A549 (cell line): ENCODE measurements around the gene RMRP. TPM values are rescaled to one million over a fixed set of nuclear protein-coding genes. Genes with fewer than 3 reads are reported as not detected.

Experiments used
- ATAC-seq, 2 experiments: fragments of 200-7000 bp in 1 of 2; fragments of >200 bp in 1 of 2; cut with Nextera tagmentation in 1 of 2; cut with Tn5 transposase in 1 of 2; 3 replicates each; pipeline versions ENCODE4 v1.8.0 to v1.9.1; 2018 to 2020; ENCODE audit warnings: mild to moderate bottlenecking in 1 of 2, moderate library complexity in 1 of 2
- CTCF ChIA-PET: fragments of 300-600 bp; sonication (Branson Sonifier 250); formaldehyde crosslinking; extraction: SDS; loops from one replicate; lab custom pipeline; 2021; ENCODE audit warnings: antibody characterized with exemption, inconsistent platforms; lab: Yijun Ruan, JAX
- POLR2A ChIA-PET: fragments of 350-600 bp; formaldehyde crosslinking; extraction: SDS; loops from one replicate; lab custom pipeline; 2021; ENCODE audit warnings: antibody characterized with exemption, inconsistent platforms; lab: Yijun Ruan, JAX
- DNase-seq, 2 experiments: peaks; one replicate each; pipeline versions ENCODE4 v3.0.0 to v3.0.0-alpha.2; 2011 to 2016; ENCODE audit warnings: low read depth in 1 of 2, low spot score in 1 of 2
- FAIRE-seq: peaks from 2 replicates; lab custom pipeline; 2011; peaks lifted over from hg19 to GRCh38; lab: Jason Lieb, UNC
- H3K27ac ChIP-seq, 2 experiments: fragments of >200 bp; sonication (Bioruptor Twin); formaldehyde crosslinking; 3 replicates each; pipeline ENCODE4 v1.5.1; 2016 to 2017
- H3K4me1 ChIP-seq: fragments of >200 bp; sonication (Bioruptor Twin); formaldehyde crosslinking; 3 replicates; pipeline ENCODE4 v1.6.1; 2016
- H3K4me2 ChIP-seq: fragments of >200 bp; sonication (Bioruptor Twin); formaldehyde crosslinking; 3 replicates; pipeline ENCODE4 v1.6.1; 2016
- H3K4me3 ChIP-seq: fragments of >200 bp; sonication (Bioruptor Twin); formaldehyde crosslinking; 3 replicates; pipeline ENCODE4 v1.5.1; 2016
- H3K9me3 ChIP-seq: fragments of >200 bp; sonication (Bioruptor Twin); formaldehyde crosslinking; 3 replicates; pipeline ENCODE4 v1.6.1; 2016
- ATOH8 ChIP-seq: fragments of 250-450 bp; sonication (Bioruptor Pico); IDR thresholded peaks from 2 replicates; pipeline ENCODE4 v1.5.0; 2020; ENCODE audit warnings: low read depth, mild to moderate bottlenecking, moderate library complexity
- BCL3 ChIP-seq: fragments of >200 bp; sonication (Bioruptor Twin); formaldehyde crosslinking; IDR thresholded peaks from 3 replicates; pipeline ENCODE4 v1.6.1; 2016
- CBX8 ChIP-seq: fragments of 200-600 bp; sonication (generic); IDR thresholded peaks from 2 replicates; pipeline ENCODE4 v1.6.1; 2016
- CHD2 ChIP-seq: fragments of 150-350 bp; IDR thresholded peaks from 2 replicates; pipeline ENCODE4 v1.6.1; 2014; ENCODE audit warnings: low read length; ENCODE audit not compliant: partially characterized antibody
- CHD4 ChIP-seq: fragments of 200-600 bp; sonication (generic); IDR thresholded peaks from 2 replicates; pipeline ENCODE4 v1.6.1; 2016; ENCODE audit warnings: antibody characterized with exemption, mild to moderate bottlenecking, borderline replicate concordance
- EP300 ChIP-seq, 2 experiments: fragments of >200 bp; sonication (Bioruptor Twin); formaldehyde crosslinking; IDR thresholded peaks; 2 replicates in 1 of 2; 3 replicates in 1 of 2; pipeline ENCODE4 v1.6.1; 2016 to 2017
- FOSL2 ChIP-seq, 2 experiments: fragments of 450-650 bp in 1 of 2; fragments of >200 bp in 1 of 2; sonication (Bioruptor Twin) in 1 of 2; formaldehyde crosslinking; IDR thresholded peaks; 2 replicates each; pipeline versions ENCODE4 v1.5.0 to v1.6.1; 2016 to 2020; ENCODE audit warnings: mild to moderate bottlenecking in 1 of 2, moderate library complexity in 1 of 2
- GATA3 ChIP-seq: IDR thresholded peaks from 2 replicates; pipeline ENCODE4 v1.6.1; 2012; ENCODE audit warnings: borderline replicate concordance
- HDAC2 ChIP-seq: fragments of 200-600 bp; sonication (generic); IDR thresholded peaks from 2 replicates; pipeline ENCODE4 v1.6.1; 2016
- HOXB13 ChIP-seq: fragments of 250-450 bp; sonication (Bioruptor Pico); IDR thresholded peaks from 2 replicates; pipeline ENCODE4 v1.5.0; 2020; ENCODE audit warnings: low read depth, mild to moderate bottlenecking, moderate library complexity
- JUN ChIP-seq, 2 experiments: fragments of >200 bp; sonication (Bioruptor Twin); formaldehyde crosslinking; IDR thresholded peaks; 2 replicates in 1 of 2; 3 replicates in 1 of 2; pipeline ENCODE4 v1.6.1; 2016 to 2017
- MAX ChIP-seq: IDR thresholded peaks from 2 replicates; pipeline ENCODE4 v1.6.1; 2012
- MYC ChIP-seq: IDR thresholded peaks from 2 replicates; pipeline ENCODE4 v1.6.1; 2012; ENCODE audit warnings: mild to moderate bottlenecking, inconsistent platforms, low read length, improper control_type of control experiment, borderline replicate concordance
- POLR2A ChIP-seq: IDR thresholded peaks from 2 replicates; pipeline ENCODE4 v1.6.1; 2012; ENCODE audit warnings: mild to moderate bottlenecking, low read length
- RCOR1 ChIP-seq: fragments of 150-350 bp; IDR thresholded peaks from 2 replicates; pipeline ENCODE4 v1.6.1; 2014; ENCODE audit warnings: antibody characterized with exemption, low read length, low read depth
- REST ChIP-seq: fragments of 200-600 bp; sonication (generic); IDR thresholded peaks from 2 replicates; pipeline ENCODE4 v1.6.1; 2016; ENCODE audit warnings: antibody characterized with exemption, mild to moderate bottlenecking, moderate library complexity
- RNF2 ChIP-seq: fragments of 200-600 bp; sonication (generic); IDR thresholded peaks from 2 replicates; pipeline ENCODE4 v1.6.1; 2016; ENCODE audit warnings: low read depth, mild to moderate bottlenecking, antibody characterized with exemption, moderate library complexity, borderline replicate concordance
- SMC3 ChIP-seq: fragments of >200 bp; sonication (Bioruptor Twin); formaldehyde crosslinking; IDR thresholded peaks from 3 replicates; pipeline ENCODE4 v1.6.1; 2018; ENCODE audit warnings: inconsistent platforms
- SREBF2 ChIP-seq: fragments of 450-650 bp; IDR thresholded peaks from 2 replicates; pipeline ENCODE4 v1.6.1; 2014; ENCODE audit warnings: mild to moderate bottlenecking, moderate library complexity
- ZC3H11A ChIP-seq: fragments of 450-650 bp; IDR thresholded peaks from 2 replicates; pipeline ENCODE4 v1.6.1; 2014; ENCODE audit warnings: antibody characterized with exemption, mild to moderate bottlenecking
- ZFP36 ChIP-seq: fragments of 450-650 bp; IDR thresholded peaks from 2 replicates; pipeline ENCODE4 v1.6.1; 2014; ENCODE audit warnings: borderline replicate concordance; ENCODE audit not compliant: partially characterized antibody
- WGBS: methylation state at CpG from one replicate; pipeline ENCODE4 v1.1.6; 2017; ENCODE audit errors: missing lambda C conversion rate; 5-methylcytosine and 5-hydroxymethylcytosine counted together
- polyA plus RNA-seq, 4 experiments: library from polyadenylated mRNA; depleted of rRNA in 3 of 4; stranded (reverse); fragments of >200 nt; fragmentation: RNase III in 1 of 4; extraction: RNeasy Plus Mini Kit Qiagen cat#74134 plus additional on column Dnase treatment in 1 of 4; gene quantifications; 2 replicates in 3 of 4; 3 replicates in 1 of 4; pipeline ENCODE4 v1.2.3, GENCODE V29; 2011 to 2017

The RMRP gene
- polyA plus RNA-seq, 2 of the 4 experiments (the other 2 are of a cell fraction) = 80.2 TPM; not detected in 1

- Histone ChIP-seq H3K9me3 (no peaks in the 10 kb centered on the region), H3K4me1 (peaks cover 40% of the 10 kb centered on the region), H3K27ac (peak overlapping the region; percentile 93 to 99), H3K4me2 (peak overlapping the region; percentile 79), H3K4me3 (no peak overlapping the region)
- WGBS = 89% methylated on average over 13 of the region's 13 CpGs
- TF ChIP-seq CBX8 (no peak), MYC (no peak), JUN (IDR thresholded peaks at IDR 0.05) (no peak), FOSL2 (IDR thresholded peaks at IDR 0.05) (no peak), FOSL2 (CRISPR knock-in tag; IDR thresholded peaks at IDR 0.05) (no peak), RNF2 (no peak), SREBF2 (no peak), HOXB13 (CRISPR knock-in tag) (no peak), EP300 (IDR thresholded peaks at IDR 0.05) (no peak), GATA3 (no peak), ZC3H11A (no peak), SMC3 (no peak), HDAC2 (no peak), ZFP36 (no peak), REST (no peak), CHD2 (no peak), CHD4 (no peak), MAX (no peak), RCOR1 (no peak)
- POLR2A ChIA-PET = interaction anchor here (1.5 to 4.3 kb wide), 6 partner anchors 19 to 43 kb away, joined by 5 to 24 read pairs (median 20); partner anchors contain the start of genes ARHGEF39, CA9, CCDC107 and CREB3
- ATAC-seq (no peak), FAIRE-seq (no peak), DNase-seq (no peak)
- CTCF ChIA-PET = interaction anchor here (0.7 to 32.5 kb wide), 7 partner anchors 26 to 122 kb away, joined by 3 to 758 read pairs (median 4); partner anchors contain the start of genes ARHGEF39, CA9, CCDC107 and CREB3
These were observed 34.0 kb upstream of the RMRP start for GRCh38 chr9:35691757-35692301.

GRCh38 chr9:35691334-35691650 lies 33.5 kb upstream of the RMRP start:
- Histone ChIP-seq H3K9me3 (no peaks in the 10 kb centered on the region), H3K4me3 (peak overlapping the region; percentile 87), H3K4me2 (peak overlapping the region; percentile 79), H3K27ac (peak overlapping the region; percentile 93 to 99), H3K4me1 (peaks cover 41% of the 10 kb centered on the region)
- peak in 1 of 2 experiments; percentile 41 for DNase-seq
- POLR2A ChIA-PET = interaction anchor here (0.6 to 4.3 kb wide), 10 partner anchors 11 to 584 kb away, joined by 5 to 24 read pairs (median 16); partner anchors contain the start of genes ARHGEF39, CA9, CCDC107 and CREB3
- peak; percentile 28 to 44 for ATAC-seq
- TF ChIP-seq GATA3 (no peak), CHD4 (no peak), HOXB13 (CRISPR knock-in tag) (no peak), BCL3 (no peak), POLR2A (no peak), ATOH8 (no peak), SMC3 (no peak)
- CTCF ChIA-PET = interaction anchor here (1.2 to 32.5 kb wide), 6 partner anchors 8 to 88 kb away, joined by 3 to 758 read pairs (median 33); partner anchors contain the start of genes ARHGEF39, CA9, CCDC107 and CREB3
- FAIRE-seq = no peak
- 34% methylated on average over 10 of the region's 10 CpGs for WGBS
